ENCODE results near the gene SRI. TPM values are rescaled to one million over a fixed set of nuclear protein-coding genes. Genes with fewer than 3 reads are reported as not detected.
"Not testable (repeated sequence)": the region's sequence is repeated elsewhere in the genome, so short reads cannot be mapped to it uniquely, and the experiment has no call there.

Gene SRI, protein sequence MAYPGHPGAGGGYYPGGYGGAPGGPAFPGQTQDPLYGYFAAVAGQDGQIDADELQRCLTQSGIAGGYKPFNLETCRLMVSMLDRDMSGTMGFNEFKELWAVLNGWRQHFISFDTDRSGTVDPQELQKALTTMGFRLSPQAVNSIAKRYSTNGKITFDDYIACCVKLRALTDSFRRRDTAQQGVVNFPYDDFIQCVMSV
- total RNA-seq: 100 to 1,000 TPM; 168 to 177 TPM

GRCh38 chr7:88219781-88220747 is at the start of gene SRI:
TSS of gene SRI (minus strand) at chr7:88220038. CDS start at chr7:88220026, 12 bp downstream.
- POLR2A ChIA-PET: interaction anchor here (0.6 to 1.7 kb wide), 6 partner anchors 9 to 1068 kb away, joined by 3 to 6 read pairs (median 4); partner anchors contain the start of gene DMTF1
- Mint-ChIP-seq H3K9me3 (no peaks in the 10 kb centered on the region), H3K36me3 (ENCODE audit: low read depth) (peaks cover 21% of the 10 kb centered on the region), H3K4me1 (peaks cover 38% of the 10 kb centered on the region), H3K27me3 (no peaks in the 10 kb centered on the region), H3K4me3 (peak within 1 kb of the TSS; percentile 83), H3K27ac (peak within 1 kb of the TSS; percentile 94)
- CTCF ChIA-PET: interaction anchor here (0.7 to 1.7 kb wide), 6 partner anchors 10 to 72 kb away, joined by 3 to 4 read pairs (median 4); no protein-coding TSS in a partner anchor
- peak; percentile 93 for DNase-seq

GRCh38 chr7:88269586-88269985 is 49.7 kb upstream of the SRI start:
- Mint-ChIP-seq H3K4me1 (no peaks in the 10 kb centered on the region), H3K27me3 (no peaks in the 10 kb centered on the region), H3K9me3 (no peaks in the 10 kb centered on the region), H3K36me3 (ENCODE audit: low read depth) (no peaks in the 10 kb centered on the region), H3K27ac (no peak overlapping the region), H3K4me3 (no peak overlapping the region)
- no peak for DNase-seq
- ChIA-PET CTCF (no interaction called here), POLR2A (no interaction called here)

GRCh38 chr7:88268858-88269257 is 49.0 kb upstream of the SRI start:
- CTCF ChIA-PET: no interaction called here
- Mint-ChIP-seq H3K4me3 (no peak overlapping the region), H3K36me3 (ENCODE audit: low read depth) (no peaks in the 10 kb centered on the region), H3K9me3 (no peaks in the 10 kb centered on the region), H3K27ac (no peak overlapping the region), H3K27me3 (no peaks in the 10 kb centered on the region), H3K4me1 (no peaks in the 10 kb centered on the region)
- DNase-seq: no peak
- POLR2A ChIA-PET: no interaction called here

GRCh38 chr7:88268051-88268450 is 48.2 kb upstream of the SRI start:
- no peaks in the 10 kb centered on the region for H3K27me3 Mint-ChIP-seq
- POLR2A ChIA-PET: no interaction called here
- no peak overlapping the region for H3K4me3 Mint-ChIP-seq
- no peaks in the 10 kb centered on the region for H3K9me3 Mint-ChIP-seq
- no peaks in the 10 kb centered on the region for H3K36me3 Mint-ChIP-seq (ENCODE audit: low read depth)
- no peak overlapping the region for H3K27ac Mint-ChIP-seq
- CTCF ChIA-PET: no interaction called here
- no peaks in the 10 kb centered on the region for H3K4me1 Mint-ChIP-seq
- DNase-seq: no peak

GRCh38 chr7:88267421-88267820 is 47.6 kb upstream of the SRI start:
- no peaks in the 10 kb centered on the region for H3K27me3 Mint-ChIP-seq
- H3K4me3 Mint-ChIP-seq: no peak overlapping the region
- CTCF ChIA-PET: no interaction called here
- H3K36me3 Mint-ChIP-seq (ENCODE audit: low read depth): no peaks in the 10 kb centered on the region
- no peaks in the 10 kb centered on the region for H3K4me1 Mint-ChIP-seq
- no peak for DNase-seq
- POLR2A ChIA-PET: no interaction called here
- H3K9me3 Mint-ChIP-seq: no peaks in the 10 kb centered on the region
- H3K27ac Mint-ChIP-seq: no peak overlapping the region

DNA sequence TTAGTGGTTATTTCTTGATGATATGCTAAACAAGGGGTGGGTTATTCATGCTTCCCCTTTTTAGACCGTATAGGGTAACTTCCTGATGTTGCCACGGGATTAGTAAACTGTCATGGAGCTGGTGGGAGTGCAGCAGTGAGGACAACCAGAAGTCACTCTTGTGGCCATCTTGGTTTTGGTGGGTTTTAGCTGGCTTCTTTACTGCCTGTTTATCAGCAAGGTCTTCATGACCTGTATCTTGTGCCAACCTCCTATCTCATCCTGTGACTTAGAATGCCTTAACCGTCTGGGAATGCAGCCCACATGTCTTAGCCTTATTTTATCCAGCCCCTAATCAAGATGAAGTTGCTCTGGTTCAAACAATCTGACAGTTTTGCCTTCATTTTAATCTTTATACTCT is 45.1 kb upstream of the SRI start:
- DNase-seq; H3K27ac Mint-ChIP-seq; H3K27me3 Mint-ChIP-seq; H3K4me1 Mint-ChIP-seq; CTCF ChIA-PET; H3K9me3 Mint-ChIP-seq; H3K36me3 Mint-ChIP-seq (ENCODE audit: low read depth); POLR2A ChIA-PET; H3K4me3 Mint-ChIP-seq: not testable (repeated sequence)

DNA sequence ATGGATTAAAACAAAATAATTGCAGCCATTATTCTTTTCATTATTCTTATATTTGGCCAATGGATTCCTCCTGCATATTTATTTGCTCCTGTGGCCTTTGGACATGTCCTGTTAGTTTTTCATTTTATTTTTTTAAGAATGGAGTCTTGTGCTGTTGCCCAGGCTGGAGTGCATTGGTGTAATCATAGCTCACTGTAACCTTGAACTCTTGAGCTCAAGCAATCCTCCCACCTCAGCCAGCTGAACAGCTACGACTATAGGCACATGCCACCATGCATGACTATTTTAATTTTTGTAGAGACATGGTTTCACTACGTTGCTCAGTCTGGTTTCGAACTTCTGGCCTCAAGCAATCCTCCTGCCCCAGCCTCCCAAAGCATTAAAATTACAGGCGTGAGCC is 42.7 kb upstream of the SRI start:
- no peaks in the 10 kb centered on the region for H3K36me3 Mint-ChIP-seq (ENCODE audit: low read depth)
- POLR2A ChIA-PET: no interaction called here
- H3K4me1 Mint-ChIP-seq: no peaks in the 10 kb centered on the region
- CTCF ChIA-PET: no interaction called here
- H3K9me3 Mint-ChIP-seq: no peaks in the 10 kb centered on the region
- no peak overlapping the region for H3K4me3 Mint-ChIP-seq
- DNase-seq: no peak
- H3K27me3 Mint-ChIP-seq: peaks cover 4% of the 10 kb centered on the region
- H3K27ac Mint-ChIP-seq: no peak overlapping the region

GRCh38 chr7:88260719-88261118 is 40.9 kb upstream of the SRI start:
- CTCF ChIA-PET: no interaction called here
- POLR2A ChIA-PET: no interaction called here
- no peaks in the 10 kb centered on the region for H3K36me3 Mint-ChIP-seq (ENCODE audit: low read depth)

DNA sequence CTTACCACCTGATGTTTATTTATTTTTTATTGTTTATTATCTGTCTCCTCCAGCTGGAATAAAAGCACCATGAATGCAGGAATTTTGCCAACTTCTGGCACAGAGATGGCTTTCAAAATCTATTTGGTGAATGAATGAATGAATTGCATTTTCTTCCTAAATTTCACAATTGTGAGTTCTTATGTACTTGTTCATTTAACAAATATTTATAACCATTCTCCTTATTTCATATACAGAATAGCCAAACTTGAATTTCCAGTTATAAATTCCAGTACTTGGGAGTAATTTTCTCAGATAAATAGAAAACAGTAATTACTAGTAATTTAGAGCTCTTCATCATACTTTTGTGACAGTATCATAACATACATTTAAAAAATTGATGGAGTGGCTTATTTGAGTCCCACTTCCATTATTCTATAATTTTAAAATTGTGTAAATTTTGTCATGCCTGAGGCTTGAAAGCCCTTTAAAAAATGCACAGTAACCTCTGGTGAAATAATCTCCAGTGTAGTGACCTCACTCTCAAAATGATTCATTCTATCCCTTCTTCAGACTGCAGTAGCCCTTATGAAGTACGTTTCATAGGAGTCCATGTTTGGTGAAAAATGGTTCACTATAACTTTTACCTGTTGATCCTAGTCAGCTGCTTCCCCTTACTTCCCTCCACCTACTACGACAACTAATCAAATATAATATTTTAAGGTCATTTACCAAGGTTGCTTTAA is 40.0 kb upstream of the SRI start:
- Mint-ChIP-seq H3K4me1 (no peaks in the 10 kb centered on the region), H3K27me3 (peaks cover 4% of the 10 kb centered on the region), H3K9me3 (no peaks in the 10 kb centered on the region), H3K27ac (no peak overlapping the region), H3K4me3 (no peak overlapping the region), H3K36me3 (ENCODE audit: low read depth) (no peaks in the 10 kb centered on the region)
- POLR2A ChIA-PET: no interaction called here
- CTCF ChIA-PET: interaction anchor here (1.0 kb wide), 1 partner anchor 16 kb away, joined by 3 read pairs; no protein-coding TSS in a partner anchor
- no peak for DNase-seq

More at GRCh38 chr7:88260719-88261118, 40.9 kb upstream of the SRI start:
- no peaks in the 10 kb centered on the region for H3K9me3 Mint-ChIP-seq
- no peak for DNase-seq
- H3K27me3 Mint-ChIP-seq: peaks cover 4% of the 10 kb centered on the region
- H3K4me1 Mint-ChIP-seq: no peaks in the 10 kb centered on the region
- no peak overlapping the region for H3K27ac Mint-ChIP-seq
- H3K4me3 Mint-ChIP-seq: no peak overlapping the region

DNA sequence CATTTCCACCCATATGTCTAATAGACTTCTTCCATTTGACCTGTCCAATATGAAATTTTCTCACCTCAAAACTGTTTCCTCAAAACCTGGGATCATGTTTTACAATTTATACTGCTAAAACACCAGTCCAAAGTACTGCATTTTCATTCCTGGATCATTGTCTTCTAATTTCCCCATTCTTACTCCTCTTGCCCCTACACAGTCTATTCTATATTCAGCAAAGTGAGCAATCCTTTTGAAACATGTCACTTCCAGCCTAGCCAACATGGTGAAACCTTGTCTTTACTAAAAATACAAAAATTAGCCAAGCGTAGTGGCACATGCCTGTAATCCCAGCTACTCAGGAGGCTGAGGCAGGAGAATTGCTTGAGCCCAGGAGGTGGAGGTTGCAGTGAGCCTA is 38.5 kb upstream of the SRI start:
- CTCF ChIA-PET; H3K27ac Mint-ChIP-seq; H3K4me3 Mint-ChIP-seq; POLR2A ChIA-PET; H3K4me1 Mint-ChIP-seq; H3K36me3 Mint-ChIP-seq (ENCODE audit: low read depth); DNase-seq; H3K27me3 Mint-ChIP-seq; H3K9me3 Mint-ChIP-seq: not testable (repeated sequence)

DNA sequence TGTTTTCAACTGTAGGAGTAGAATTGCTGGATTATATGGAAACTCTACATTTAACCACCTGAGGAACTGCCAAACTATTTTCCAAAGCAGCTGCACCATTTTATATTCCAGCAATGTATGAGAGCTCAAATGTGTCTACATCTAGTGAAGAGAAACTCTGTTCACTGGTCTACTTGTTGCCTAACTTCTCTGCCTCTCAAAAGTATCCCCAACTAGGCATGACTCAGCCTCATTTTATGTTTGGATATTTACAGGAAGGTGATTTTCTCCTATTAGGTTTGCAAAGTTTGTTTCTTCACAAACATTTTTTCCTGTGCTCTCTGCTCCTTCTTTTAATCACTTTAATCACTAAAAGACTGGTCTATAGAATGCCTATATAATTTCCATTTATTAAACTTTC is 37.1 kb upstream of the SRI start:
- Mint-ChIP-seq H3K4me3 (no peak overlapping the region), H3K36me3 (ENCODE audit: low read depth) (no peaks in the 10 kb centered on the region), H3K27me3 (peaks cover 3% of the 10 kb centered on the region), H3K27ac (no peak overlapping the region), H3K4me1 (no peaks in the 10 kb centered on the region), H3K9me3 (peaks cover 7% of the 10 kb centered on the region)
- ChIA-PET CTCF (no interaction called here), POLR2A (no interaction called here)
- no peak for DNase-seq

DNA sequence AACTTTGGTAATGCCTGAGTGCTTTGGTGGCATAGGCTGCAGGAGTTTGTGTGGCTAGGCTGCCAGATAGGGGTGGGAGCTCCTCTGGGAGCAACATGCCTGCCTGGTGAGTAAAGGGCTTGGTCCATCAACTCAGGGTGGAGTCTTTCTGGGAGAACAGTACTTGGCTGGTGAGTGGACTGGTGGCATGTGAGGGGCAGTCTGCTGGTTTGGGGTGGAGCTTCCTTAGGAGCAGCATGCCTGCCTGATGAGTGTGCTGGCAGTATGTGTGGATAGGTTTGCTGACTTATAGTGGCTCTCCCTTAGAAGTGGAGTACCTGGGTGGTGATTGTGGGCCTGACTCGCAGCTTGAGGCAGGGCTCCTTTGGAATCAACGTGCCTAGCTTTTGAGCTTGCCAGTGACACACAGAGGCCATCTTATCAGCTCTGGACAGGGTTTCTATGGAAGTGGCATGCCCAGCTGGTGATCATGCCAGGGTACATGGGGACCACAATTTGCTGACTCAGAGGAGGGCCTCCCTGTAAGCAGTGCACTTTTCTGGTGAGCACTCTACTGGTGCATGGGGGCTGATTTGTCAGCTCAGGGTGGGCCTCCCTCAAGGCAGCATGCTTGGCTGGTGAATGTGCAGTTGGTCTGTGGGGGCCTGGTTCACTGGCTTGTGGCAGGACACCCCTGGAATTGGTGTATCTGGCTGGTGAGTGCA is 35.0 kb upstream of the SRI start:
- H3K4me1 Mint-ChIP-seq: no peaks in the 10 kb centered on the region
- peaks cover 7% of the 10 kb centered on the region for H3K9me3 Mint-ChIP-seq
- POLR2A ChIA-PET: no interaction called here
- CTCF ChIA-PET: no interaction called here
- no peak overlapping the region for H3K4me3 Mint-ChIP-seq
- no peak for DNase-seq
- H3K27me3 Mint-ChIP-seq: peaks cover 3% of the 10 kb centered on the region
- no peaks in the 10 kb centered on the region for H3K36me3 Mint-ChIP-seq (ENCODE audit: low read depth)
- H3K27ac Mint-ChIP-seq: no peak overlapping the region

DNA sequence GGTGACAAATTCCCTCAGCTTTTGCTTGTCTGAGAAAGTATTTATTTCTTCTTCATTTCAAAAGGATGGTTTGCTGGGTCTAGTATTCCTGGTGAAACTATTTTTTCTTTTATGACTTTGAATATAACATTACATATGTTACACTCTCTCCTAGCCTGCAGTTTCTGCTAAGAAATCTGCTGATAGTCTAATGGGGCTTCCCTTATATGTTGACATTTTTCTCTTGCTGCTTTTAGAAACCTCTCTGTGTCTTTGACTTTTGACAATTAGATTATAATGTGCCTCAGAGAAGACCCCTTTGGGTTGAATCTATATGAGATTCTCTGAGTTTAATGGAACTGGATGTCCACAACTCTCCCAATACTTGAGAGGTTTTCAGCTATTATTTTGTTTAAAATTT is 33.8 kb upstream of the SRI start:
- CTCF ChIA-PET: no interaction called here
- Mint-ChIP-seq H3K27me3 (peaks cover 3% of the 10 kb centered on the region), H3K4me3 (no peak overlapping the region), H3K27ac (no peak overlapping the region), H3K9me3 (peaks cover 7% of the 10 kb centered on the region), H3K36me3 (ENCODE audit: low read depth) (no peaks in the 10 kb centered on the region), H3K4me1 (no peaks in the 10 kb centered on the region)
- POLR2A ChIA-PET: no interaction called here
- DNase-seq: no peak

Data from activated CD4-positive, alpha-beta memory T cell treated with anti-CD3 and anti-CD28 coated beads, Interleukin-2, amount 10 ng/mL, durations not matched to agents 7 days and 5 days (primary cell).